H1 (cell line): ENCODE results near the gene WNT3A. TPM values are rescaled to one million over a fixed set of nuclear protein-coding genes. Genes with fewer than 3 reads are reported as not detected.
A peak's percentile ranks its signal among the peaks of the same experiment; 100 is the strongest.

Experiments
- CTCF ChIA-PET: fragments of 300-600 bp; sonication (Branson Sonifier 250); formaldehyde crosslinking; loops from one replicate; lab custom pipeline; 2021; ENCODE audit not compliant: partially characterized antibody; lab: Charles Lee
- POLR2A ChIA-PET: fragments of 300-600 bp; sonication (Branson Sonifier 250); formaldehyde crosslinking; loops from one replicate; lab custom pipeline; 2021; ENCODE audit warnings: inconsistent platforms; ENCODE audit not compliant: partially characterized antibody; lab: Charles Lee
- DNase-seq, 2 experiments: peaks; one replicate each; pipeline versions ENCODE4 v3.0.0 to v3.0.0-alpha.2; 2010 to 2022; ENCODE audit warnings: low spot score in 2 of 2, low read depth in 1 of 2, mixed read lengths in 1 of 2
- FAIRE-seq: peaks from 2 replicates; lab custom pipeline; 2011; peaks lifted over from hg19 to GRCh38; lab: Jason Lieb, UNC
- H2AFZ ChIP-seq: 2 replicates; pipeline ENCODE4 v1.8.1; 2012; ENCODE audit warnings: low read length, inconsistent platforms
- H2AK5ac ChIP-seq: 2 replicates; pipeline ENCODE4 v1.6.1; 2013; ENCODE audit warnings: low read depth, low read length
- H2BK120ac ChIP-seq: replicated peaks from 2 replicates; pipeline ENCODE3; 2013; ENCODE audit warnings: low read depth, low read length, inconsistent platforms
- H2BK12ac ChIP-seq: 2 replicates; pipeline ENCODE4 v1.6.1; 2013; ENCODE audit warnings: low read depth, low read length
- H2BK15ac ChIP-seq: 2 replicates; pipeline ENCODE4 v1.6.1; 2013; ENCODE audit warnings: low read length
- H2BK20ac ChIP-seq: 2 replicates; pipeline ENCODE4 v1.6.1; 2013; ENCODE audit warnings: low read length
- H2BK5ac ChIP-seq: 2 replicates; pipeline ENCODE4 v1.6.1; 2013; ENCODE audit warnings: low read depth, low read length
- H3K14ac ChIP-seq: 2 replicates; pipeline ENCODE4 v1.6.1; 2013; ENCODE audit warnings: inconsistent platforms; ENCODE audit not compliant: insufficient read length
- H3K18ac ChIP-seq: 2 replicates; pipeline ENCODE4 v1.6.1; 2013; ENCODE audit warnings: low read length; ENCODE audit errors: extremely low read depth
- H3K23ac ChIP-seq: 2 replicates; pipeline ENCODE4 v1.6.1; 2013; ENCODE audit warnings: inconsistent platforms; ENCODE audit not compliant: insufficient read length
- H3K23me2 ChIP-seq: 2 replicates; pipeline ENCODE4 v1.6.1; 2013; ENCODE audit warnings: low read depth, low read length
- H3K27ac ChIP-seq: 2 replicates; pipeline ENCODE4 v1.6.1; 2011; ENCODE audit warnings: low read depth, low read length, inconsistent platforms
- H3K27me3 ChIP-seq, 4 experiments: replicated peaks in 1 of 4; 1 replicate in 1 of 4; 2 replicates in 3 of 4; pipeline versions ENCODE4 v1.6.1 to v1.8.1; 2011 to 2013; ENCODE audit warnings: low read length in 3 of 4, mild to moderate bottlenecking in 3 of 4, inconsistent platforms in 2 of 4, mixed read lengths in 2 of 4, moderate library complexity in 1 of 4; ENCODE audit not compliant: control insufficient read depth in 3 of 4, insufficient read depth in 3 of 4; ENCODE audit errors: extremely low read depth in 1 of 4
- H3K36me3 ChIP-seq, 4 experiments: 2 replicates each; pipeline versions ENCODE4 v1.6.1 to v1.8.1; 2011 to 2013; ENCODE audit warnings: mild to moderate bottlenecking in 4 of 4, low read length in 3 of 4, moderate library complexity in 2 of 4, control low read depth in 1 of 4, inconsistent platforms in 1 of 4; ENCODE audit not compliant: insufficient read depth in 4 of 4, control insufficient read depth in 2 of 4
- H3K4ac ChIP-seq: replicated peaks from 2 replicates; pipeline ENCODE3; 2013; ENCODE audit warnings: low read length, low read depth, mixed read lengths, inconsistent platforms; ENCODE audit not compliant: insufficient read length
- H3K4me1 ChIP-seq, 4 experiments: replicated peaks in 1 of 4; 1 replicate in 1 of 4; 2 replicates in 3 of 4; pipeline versions ENCODE4 v1.6.1 to v1.8.1; 2011 to 2013; ENCODE audit warnings: low read length in 3 of 4, inconsistent platforms in 2 of 4, mixed read lengths in 1 of 4; ENCODE audit not compliant: insufficient read depth in 4 of 4, control insufficient read depth in 3 of 4
- H3K4me2 ChIP-seq, 2 experiments: 2 replicates each; pipeline versions ENCODE4 v1.6.1 to v1.8.1; 2011 to 2013; ENCODE audit warnings: low read depth in 2 of 2, low read length in 2 of 2, control low read depth in 1 of 2, inconsistent platforms in 1 of 2, mild to moderate bottlenecking in 1 of 2; ENCODE audit not compliant: insufficient read depth in 1 of 2
- H3K4me3 ChIP-seq, 4 experiments: fragments of 200-600, 300-600 bp in 1 of 4; sonication (generic), shearing (Covaris generic), sonication (Bioruptor Twin) in 1 of 4; 2 replicates each; pipeline versions ENCODE4 v1.5.1 to v1.8.1; 2011 to 2016; ENCODE audit warnings: low read length in 4 of 4, low read depth in 3 of 4, control low read depth in 2 of 4, inconsistent platforms in 2 of 4, mild to moderate bottlenecking in 2 of 4, mixed read lengths in 1 of 4, moderate library complexity in 1 of 4; ENCODE audit not compliant: insufficient read depth in 2 of 4; ENCODE audit errors: extremely low read depth in 1 of 4
- H3K56ac ChIP-seq: replicated peaks from 2 replicates; pipeline ENCODE3; 2013; ENCODE audit warnings: low read depth, mild to moderate bottlenecking, mixed read lengths, low read length, inconsistent platforms; ENCODE audit not compliant: insufficient read length
- H3K79me1 ChIP-seq: 2 replicates; pipeline ENCODE4 v1.6.1; 2013; ENCODE audit warnings: low read depth, low read length, control low read depth
- H3K79me2 ChIP-seq, 2 experiments: 2 replicates each; pipeline versions ENCODE4 v1.6.1 to v1.8.1; 2012 to 2013; ENCODE audit warnings: low read length in 2 of 2, mild to moderate bottlenecking in 2 of 2, inconsistent platforms in 1 of 2; ENCODE audit not compliant: insufficient read depth in 2 of 2, control insufficient read depth in 1 of 2
- H3K9ac ChIP-seq, 4 experiments: replicated peaks in 1 of 4; 1 replicate in 1 of 4; 2 replicates in 3 of 4; pipeline versions ENCODE4 v1.6.1 to v1.8.1; 2011 to 2013; ENCODE audit warnings: low read depth in 3 of 4, low read length in 3 of 4, control low read depth in 2 of 4, mild to moderate bottlenecking in 2 of 4, moderate library complexity in 2 of 4, inconsistent platforms in 1 of 4; ENCODE audit errors: extremely low read depth in 1 of 4
- H3K9me3 ChIP-seq, 2 experiments: 2 replicates each; pipeline versions ENCODE4 v1.6.1 to v1.8.1; 2012 to 2013; ENCODE audit warnings: mild to moderate bottlenecking in 2 of 2, moderate library complexity in 2 of 2, control low read depth in 1 of 2, inconsistent platforms in 1 of 2, low read depth in 1 of 2, low read length in 1 of 2, mixed read lengths in 1 of 2; ENCODE audit not compliant: insufficient read depth in 2 of 2
- H4K20me1 ChIP-seq, 2 experiments: replicated peaks in 1 of 2; 2 replicates each; pipeline versions ENCODE3 to v1.8.1; 2011 to 2013; ENCODE audit warnings: inconsistent platforms in 2 of 2, low read length in 2 of 2, mild to moderate bottlenecking in 1 of 2; ENCODE audit not compliant: insufficient read depth in 2 of 2, control insufficient read depth in 1 of 2
- H4K5ac ChIP-seq: 2 replicates; pipeline ENCODE4 v1.6.1; 2013; ENCODE audit warnings: low read length, low read depth, mixed read lengths, inconsistent platforms; ENCODE audit not compliant: insufficient read length
- H4K8ac ChIP-seq: 2 replicates; pipeline ENCODE4 v1.8.0; 2013; ENCODE audit warnings: mild to moderate bottlenecking, moderate library complexity, low read length, inconsistent platforms; ENCODE audit not compliant: insufficient read depth; ENCODE audit errors: extremely low read depth
- H4K91ac ChIP-seq: replicated peaks from 2 replicates; pipeline ENCODE3; 2013; ENCODE audit warnings: low read length, mixed read lengths, inconsistent platforms; ENCODE audit not compliant: insufficient read length
- BACH1 ChIP-seq: IDR thresholded peaks from 2 replicates; pipeline ENCODE4 v1.6.1; 2012; ENCODE audit warnings: low read length, improper control_type of control experiment
- EP300 ChIP-seq, 2 experiments: IDR thresholded peaks; 1 replicate in 1 of 2; 2 replicates in 1 of 2; pipeline ENCODE4 v1.6.1; 2011 to 2012; ENCODE audit warnings: low read depth in 2 of 2, low read length in 2 of 2, mild to moderate bottlenecking in 2 of 2, borderline replicate concordance in 1 of 2, inconsistent platforms in 1 of 2, moderate library complexity in 1 of 2
- KDM4A ChIP-seq: IDR thresholded peaks from one replicate; pipeline ENCODE4 v1.7.1; 2012; ENCODE audit warnings: low read depth, mild to moderate bottlenecking, moderate library complexity, low read length, inconsistent platforms; ENCODE audit not compliant: severe bottlenecking
- POU5F1 ChIP-seq: IDR thresholded peaks from 2 replicates; pipeline ENCODE4 v1.6.1; 2011; ENCODE audit warnings: low read depth, mild to moderate bottlenecking, low read length, moderate library complexity
- RBBP5 ChIP-seq: IDR thresholded peaks from 2 replicates; pipeline ENCODE4 v1.7.1; 2012; ENCODE audit warnings: low read depth, mild to moderate bottlenecking, inconsistent platforms, low read length, moderate library complexity, borderline replicate concordance
- WGBS, 2 experiments: shearing (Covaris generic) in 1 of 2; methylation state at CpG; one replicate each; pipeline versions ENCODE4 v1.1.6 to v1.1.7; 2013 to 2015; ENCODE audit warnings: low lambda C conversion rate in 2 of 2, mixed read lengths in 2 of 2, inconsistent platforms in 1 of 2, low coverage in 1 of 2, missing lambda C conversion rate in 1 of 2; ENCODE audit not compliant: insufficient replicate concordance in 2 of 2, insufficient coverage in 1 of 2, insufficient read length in 1 of 2; ENCODE audit errors: extremely low coverage in 1 of 2, missing lambda C conversion rate in 1 of 2; 5-methylcytosine and 5-hydroxymethylcytosine counted together
- polyA plus RNA-seq, 7 experiments: library from polyadenylated mRNA; depleted of rRNA in 3 of 7; stranded (reverse) in 5 of 7; unstranded in 2 of 7; fragments of >200 nt in 5 of 7; fragments of 200-250 nt in 2 of 7; gene quantifications; 1 replicate in 5 of 7; 2 replicates in 1 of 7; 4 replicates in 1 of 7; pipeline versions ENCODE4 v1.2.1 to v1.2.3, GENCODE V29; 2011 to 2013; ENCODE audit warnings: missing spikeins in 2 of 7, mixed read lengths in 2 of 7
- total RNA-seq: library from RNA; stranded (reverse); fragmentation: NEBNext Ultra II Directional; extraction: Animal tissue kit (Norgen Biotek cat#: 25700); gene quantifications from 2 replicates; pipeline ENCODE4 v1.2.1, GENCODE V29; 2021
- TF ChIP-seq, protein P1 (sequence below), 3 experiments: IDR thresholded peaks; 1 replicate in 2 of 3; 2 replicates in 1 of 3; pipeline versions ENCODE4 v1.5.1 to v1.6.1; 2011; ENCODE audit warnings: low read length in 3 of 3, mild to moderate bottlenecking in 3 of 3, inconsistent platforms in 2 of 3, low read depth in 1 of 3, moderate library complexity in 1 of 3; ENCODE audit not compliant: insufficient read depth in 1 of 3; ENCODE audit errors: control extremely low read depth in 1 of 3
- TF ChIP-seq, protein P2 (sequence below): IDR thresholded peaks from 2 replicates; pipeline ENCODE4 v1.6.1; 2012; ENCODE audit warnings: inconsistent platforms
- TF ChIP-seq, protein P3 (sequence below): IDR thresholded peaks from 2 replicates; pipeline ENCODE4 v1.6.1; 2012; ENCODE audit warnings: inconsistent platforms

The WNT3A gene
- total and polyA plus RNA-seq, 2 of the 8 experiments (the other 6 are each of a cell fraction or from before 2014, with no cell fraction given): 0.08 to 0.19 TPM

DNA sequence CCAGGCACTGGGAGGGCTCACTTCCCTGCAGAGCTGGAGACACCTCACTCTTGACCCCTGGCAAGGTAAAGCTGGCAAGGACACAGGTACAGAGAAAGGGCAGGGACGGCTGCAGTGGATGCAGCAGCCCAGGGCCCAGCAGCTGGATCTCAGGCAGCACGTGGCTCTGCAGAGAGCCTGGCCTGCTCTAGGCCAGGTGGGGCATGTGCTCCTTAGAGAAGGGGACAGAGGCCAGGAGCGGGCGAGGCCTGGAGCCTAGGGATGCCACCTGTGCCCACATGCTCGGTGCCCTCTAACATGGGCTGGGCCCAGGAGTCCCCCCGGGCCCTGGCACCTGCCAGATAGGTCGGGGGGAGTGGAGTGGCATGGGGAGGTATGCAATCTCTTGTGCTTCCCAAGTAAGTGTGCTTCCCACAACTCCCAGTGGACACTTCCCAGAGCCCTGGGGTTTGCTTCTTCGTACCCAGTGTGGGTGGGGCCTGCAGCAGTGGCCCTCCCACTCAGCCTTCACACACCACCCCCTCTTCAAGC lies 30.0 kb downstream of the WNT3A start:
- H3K79me1 ChIP-seq: no peaks in the 10 kb centered on the region
- no peak for FAIRE-seq
- H3K27me3 ChIP-seq: peaks cover 10 to 55% (median 43%) of the 10 kb centered on the region in 4 experiments
- H3K36me3 ChIP-seq: no peaks in the 10 kb centered on the region
- H3K4me2 ChIP-seq: no peak overlapping the region; a peak in 1 of 4 replicates
- no peak overlapping the region for H3K14ac ChIP-seq
- no peak overlapping the region for H2AFZ ChIP-seq
- peaks cover 10% of the 10 kb centered on the region; the same call in 1 of the 2 replicates for H3K23me2 ChIP-seq
- TF ChIP-seq KDM4A: no peak
- TF ChIP-seq, protein P1, sequence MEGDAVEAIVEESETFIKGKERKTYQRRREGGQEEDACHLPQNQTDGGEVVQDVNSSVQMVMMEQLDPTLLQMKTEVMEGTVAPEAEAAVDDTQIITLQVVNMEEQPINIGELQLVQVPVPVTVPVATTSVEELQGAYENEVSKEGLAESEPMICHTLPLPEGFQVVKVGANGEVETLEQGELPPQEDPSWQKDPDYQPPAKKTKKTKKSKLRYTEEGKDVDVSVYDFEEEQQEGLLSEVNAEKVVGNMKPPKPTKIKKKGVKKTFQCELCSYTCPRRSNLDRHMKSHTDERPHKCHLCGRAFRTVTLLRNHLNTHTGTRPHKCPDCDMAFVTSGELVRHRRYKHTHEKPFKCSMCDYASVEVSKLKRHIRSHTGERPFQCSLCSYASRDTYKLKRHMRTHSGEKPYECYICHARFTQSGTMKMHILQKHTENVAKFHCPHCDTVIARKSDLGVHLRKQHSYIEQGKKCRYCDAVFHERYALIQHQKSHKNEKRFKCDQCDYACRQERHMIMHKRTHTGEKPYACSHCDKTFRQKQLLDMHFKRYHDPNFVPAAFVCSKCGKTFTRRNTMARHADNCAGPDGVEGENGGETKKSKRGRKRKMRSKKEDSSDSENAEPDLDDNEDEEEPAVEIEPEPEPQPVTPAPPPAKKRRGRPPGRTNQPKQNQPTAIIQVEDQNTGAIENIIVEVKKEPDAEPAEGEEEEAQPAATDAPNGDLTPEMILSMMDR (IDR thresholded peaks at IDR 0.05; ENCODE audit: control extremely low read depth in 1 of 3, insufficient read depth in 1 of 3, low read depth in 1 of 3, low read length in 3 of 3): no peak
- no peak for TF ChIP-seq BACH1
- no peak for TF ChIP-seq POU5F1
- TF ChIP-seq, protein P2, sequence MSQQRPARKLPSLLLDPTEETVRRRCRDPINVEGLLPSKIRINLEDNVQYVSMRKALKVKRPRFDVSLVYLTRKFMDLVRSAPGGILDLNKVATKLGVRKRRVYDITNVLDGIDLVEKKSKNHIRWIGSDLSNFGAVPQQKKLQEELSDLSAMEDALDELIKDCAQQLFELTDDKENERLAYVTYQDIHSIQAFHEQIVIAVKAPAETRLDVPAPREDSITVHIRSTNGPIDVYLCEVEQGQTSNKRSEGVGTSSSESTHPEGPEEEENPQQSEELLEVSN: peak; percentile 77
- TF ChIP-seq, protein P3, sequence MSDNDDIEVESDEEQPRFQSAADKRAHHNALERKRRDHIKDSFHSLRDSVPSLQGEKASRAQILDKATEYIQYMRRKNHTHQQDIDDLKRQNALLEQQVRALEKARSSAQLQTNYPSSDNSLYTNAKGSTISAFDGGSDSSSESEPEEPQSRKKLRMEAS: peak; percentile 90
- TF ChIP-seq RBBP5: peak; percentile 3; the same call in 1 of the 2 replicates
- no peak for TF ChIP-seq EP300 (IDR thresholded peaks at IDR 0.05; ENCODE audit: borderline replicate concordance in 1 of 2, low read depth in 2 of 2, low read length in 2 of 2)
- no peaks in the 10 kb centered on the region for H3K9me3 ChIP-seq
- no peaks in the 10 kb centered on the region for H4K20me1 ChIP-seq
- H3K56ac ChIP-seq: no peak overlapping the region
- H3K4ac ChIP-seq: peak overlapping the region; percentile 84
- no peak overlapping the region for H4K91ac ChIP-seq
- H2BK12ac ChIP-seq: 0 out of 2 replicates have a peak overlapping the region, but pooled peaks have one; percentile 39
- H2AK5ac ChIP-seq: 0 out of 2 replicates have a peak overlapping the region, but pooled peaks have one; percentile 53
- ChIA-PET POLR2A (no interaction called here), CTCF (interaction anchor here (1.3 to 4.1 kb wide), 3 partner anchors 31 to 38 kb away, joined by 4 to 22 read pairs (median 4); partner anchors contain the start of gene WNT3A)
- peaks cover 0 to 13% (median 7%) of the 10 kb centered on the region in 4 experiments; a peak in 6 of 7 replicates for H3K4me1 ChIP-seq
- H3K23ac ChIP-seq: no peak overlapping the region
- no peak overlapping the region for H2BK5ac ChIP-seq
- H3K18ac ChIP-seq: no peak overlapping the region; the same call in 1 of the 2 replicates
- WGBS, 2 experiments: 91% methylated on average over 8 of the region's 8 CpGs; no CpG with 5 or more reads in 1 of the 2 experiments
- H2BK15ac ChIP-seq: no peak overlapping the region
- DNase-seq: peak in 1 of 2 experiments; percentile 50
- no peak overlapping the region for H2BK120ac ChIP-seq
- no peaks in the 10 kb centered on the region for H3K79me2 ChIP-seq
- H2BK20ac ChIP-seq: no peak overlapping the region
- no peak overlapping the region for H3K4me3 ChIP-seq
- H4K5ac ChIP-seq: no peak overlapping the region
- no peak overlapping the region for H3K9ac ChIP-seq
- no peak overlapping the region; the same call in 1 of the 2 replicates for H4K8ac ChIP-seq
- no peak overlapping the region for H3K27ac ChIP-seq
